22Rv1 (cell line): ENCODE results near the gene ST3GAL5.

Source experiments
- H3K27ac ChIP-seq: fragments of 450-650 bp; 2 replicates; pipeline ENCODE4 v1.5.1; 2017
- CTCF ChIP-seq: fragments of 450-650 bp; IDR thresholded peaks from 2 replicates; pipeline ENCODE4 v1.5.1; 2017; ENCODE audit warnings: mild to moderate bottlenecking
- ZFX ChIP-seq: fragments of 450-650 bp; IDR thresholded peaks from 2 replicates; pipeline ENCODE4 v1.6.1; 2017; ENCODE audit warnings: antibody characterized with exemption, borderline replicate concordance

ST3GAL5 gene

GRCh38 chr2:85878719-85879370 lies 9.9 kb downstream of the ST3GAL5 start:
- no peak for TF ChIP-seq CTCF
- no peak for TF ChIP-seq ZFX
- H3K27ac ChIP-seq, result no peak overlapping the region

- TF ChIP-seq ZFX (no peak), CTCF (no peak)
- H3K27ac ChIP-seq, result no peak overlapping the region
These were observed 13.3 kb downstream of the ST3GAL5 start for GRCh38 chr2:85875350-85876050.

GRCh38 chr2:85873679-85874078 lies 15.1 kb downstream of the ST3GAL5 start:
- H3K27ac ChIP-seq, result no peak overlapping the region
- TF ChIP-seq CTCF, result peak; percentile 19
- TF ChIP-seq ZFX, result no peak

GRCh38 chr2:85872536-85873161 lies 16.1 kb downstream of the ST3GAL5 start:
- no peak overlapping the region for H3K27ac ChIP-seq
- TF ChIP-seq ZFX (no peak), CTCF (no peak)

- H3K27ac ChIP-seq, result no peak overlapping the region
- TF ChIP-seq ZFX (no peak), CTCF (no peak)
These were observed 17.2 kb downstream of the ST3GAL5 start for GRCh38 chr2:85871494-85872164.

GRCh38 chr2:85868822-85869221 lies 20.0 kb downstream of the ST3GAL5 start:
- TF ChIP-seq ZFX (no peak), CTCF (no peak)

More at GRCh38 chr2:85868822-85869221, 20.0 kb downstream of the ST3GAL5 start:
- H3K27ac ChIP-seq, result no peak overlapping the region
